H1 (cell line): ENCODE measurements around the gene ZFAND2B. TPM values are rescaled to one million over a fixed set of nuclear protein-coding genes. Genes with fewer than 3 reads are reported as not detected.

Experiments used
- CTCF ChIA-PET: fragments of 300-600 bp; sonication (Branson Sonifier 250); formaldehyde crosslinking; loops from one replicate; lab custom pipeline; 2021; ENCODE audit not compliant: partially characterized antibody; lab: Charles Lee
- POLR2A ChIA-PET: fragments of 300-600 bp; sonication (Branson Sonifier 250); formaldehyde crosslinking; loops from one replicate; lab custom pipeline; 2021; ENCODE audit warnings: inconsistent platforms; ENCODE audit not compliant: partially characterized antibody; lab: Charles Lee
- DNase-seq, 2 experiments: peaks; one replicate each; pipeline versions ENCODE4 v3.0.0 to v3.0.0-alpha.2; 2010 to 2022; ENCODE audit warnings: low spot score in 2 of 2, low read depth in 1 of 2, mixed read lengths in 1 of 2
- FAIRE-seq: peaks from 2 replicates; lab custom pipeline; 2011; peaks lifted over from hg19 to GRCh38; lab: Jason Lieb, UNC
- H2AFZ ChIP-seq: 2 replicates; pipeline ENCODE4 v1.8.1; 2012; ENCODE audit warnings: low read length, inconsistent platforms
- H2AK5ac ChIP-seq: 2 replicates; pipeline ENCODE4 v1.6.1; 2013; ENCODE audit warnings: low read depth, low read length
- H2BK120ac ChIP-seq: replicated peaks from 2 replicates; pipeline ENCODE3; 2013; ENCODE audit warnings: low read depth, low read length, inconsistent platforms
- H2BK12ac ChIP-seq: 2 replicates; pipeline ENCODE4 v1.6.1; 2013; ENCODE audit warnings: low read depth, low read length
- H2BK15ac ChIP-seq: 2 replicates; pipeline ENCODE4 v1.6.1; 2013; ENCODE audit warnings: low read length
- H2BK20ac ChIP-seq: 2 replicates; pipeline ENCODE4 v1.6.1; 2013; ENCODE audit warnings: low read length
- H2BK5ac ChIP-seq: 2 replicates; pipeline ENCODE4 v1.6.1; 2013; ENCODE audit warnings: low read depth, low read length
- H3K14ac ChIP-seq: 2 replicates; pipeline ENCODE4 v1.6.1; 2013; ENCODE audit warnings: inconsistent platforms; ENCODE audit not compliant: insufficient read length
- H3K18ac ChIP-seq: 2 replicates; pipeline ENCODE4 v1.6.1; 2013; ENCODE audit warnings: low read length; ENCODE audit errors: extremely low read depth
- H3K23ac ChIP-seq: 2 replicates; pipeline ENCODE4 v1.6.1; 2013; ENCODE audit warnings: inconsistent platforms; ENCODE audit not compliant: insufficient read length
- H3K23me2 ChIP-seq: 2 replicates; pipeline ENCODE4 v1.6.1; 2013; ENCODE audit warnings: low read depth, low read length
- H3K27ac ChIP-seq: 2 replicates; pipeline ENCODE4 v1.6.1; 2011; ENCODE audit warnings: low read depth, low read length, inconsistent platforms
- H3K27me3 ChIP-seq, 4 experiments: replicated peaks in 1 of 4; 1 replicate in 1 of 4; 2 replicates in 3 of 4; pipeline versions ENCODE4 v1.6.1 to v1.8.1; 2011 to 2013; ENCODE audit warnings: low read length in 3 of 4, mild to moderate bottlenecking in 3 of 4, inconsistent platforms in 2 of 4, mixed read lengths in 2 of 4, moderate library complexity in 1 of 4; ENCODE audit not compliant: control insufficient read depth in 3 of 4, insufficient read depth in 3 of 4; ENCODE audit errors: extremely low read depth in 1 of 4
- H3K36me3 ChIP-seq, 4 experiments: 2 replicates each; pipeline versions ENCODE4 v1.6.1 to v1.8.1; 2011 to 2013; ENCODE audit warnings: mild to moderate bottlenecking in 4 of 4, low read length in 3 of 4, moderate library complexity in 2 of 4, control low read depth in 1 of 4, inconsistent platforms in 1 of 4; ENCODE audit not compliant: insufficient read depth in 4 of 4, control insufficient read depth in 2 of 4
- H3K4ac ChIP-seq: replicated peaks from 2 replicates; pipeline ENCODE3; 2013; ENCODE audit warnings: low read length, low read depth, mixed read lengths, inconsistent platforms; ENCODE audit not compliant: insufficient read length
- H3K4me1 ChIP-seq, 4 experiments: replicated peaks in 1 of 4; 1 replicate in 1 of 4; 2 replicates in 3 of 4; pipeline versions ENCODE4 v1.6.1 to v1.8.1; 2011 to 2013; ENCODE audit warnings: low read length in 3 of 4, inconsistent platforms in 2 of 4, mixed read lengths in 1 of 4; ENCODE audit not compliant: insufficient read depth in 4 of 4, control insufficient read depth in 3 of 4
- H3K4me2 ChIP-seq, 2 experiments: 2 replicates each; pipeline versions ENCODE4 v1.6.1 to v1.8.1; 2011 to 2013; ENCODE audit warnings: low read depth in 2 of 2, low read length in 2 of 2, control low read depth in 1 of 2, inconsistent platforms in 1 of 2, mild to moderate bottlenecking in 1 of 2; ENCODE audit not compliant: insufficient read depth in 1 of 2
- H3K4me3 ChIP-seq, 4 experiments: fragments of 200-600, 300-600 bp in 1 of 4; sonication (generic), shearing (Covaris generic), sonication (Bioruptor Twin) in 1 of 4; 2 replicates each; pipeline versions ENCODE4 v1.5.1 to v1.8.1; 2011 to 2016; ENCODE audit warnings: low read length in 4 of 4, low read depth in 3 of 4, control low read depth in 2 of 4, inconsistent platforms in 2 of 4, mild to moderate bottlenecking in 2 of 4, mixed read lengths in 1 of 4, moderate library complexity in 1 of 4; ENCODE audit not compliant: insufficient read depth in 2 of 4; ENCODE audit errors: extremely low read depth in 1 of 4
- H3K56ac ChIP-seq: replicated peaks from 2 replicates; pipeline ENCODE3; 2013; ENCODE audit warnings: low read depth, mild to moderate bottlenecking, mixed read lengths, low read length, inconsistent platforms; ENCODE audit not compliant: insufficient read length
- H3K79me1 ChIP-seq: 2 replicates; pipeline ENCODE4 v1.6.1; 2013; ENCODE audit warnings: low read depth, low read length, control low read depth
- H3K79me2 ChIP-seq, 2 experiments: 2 replicates each; pipeline versions ENCODE4 v1.6.1 to v1.8.1; 2012 to 2013; ENCODE audit warnings: low read length in 2 of 2, mild to moderate bottlenecking in 2 of 2, inconsistent platforms in 1 of 2; ENCODE audit not compliant: insufficient read depth in 2 of 2, control insufficient read depth in 1 of 2
- H3K9ac ChIP-seq, 4 experiments: replicated peaks in 1 of 4; 1 replicate in 1 of 4; 2 replicates in 3 of 4; pipeline versions ENCODE4 v1.6.1 to v1.8.1; 2011 to 2013; ENCODE audit warnings: low read depth in 3 of 4, low read length in 3 of 4, control low read depth in 2 of 4, mild to moderate bottlenecking in 2 of 4, moderate library complexity in 2 of 4, inconsistent platforms in 1 of 4; ENCODE audit errors: extremely low read depth in 1 of 4
- H3K9me3 ChIP-seq, 2 experiments: 2 replicates each; pipeline versions ENCODE4 v1.6.1 to v1.8.1; 2012 to 2013; ENCODE audit warnings: mild to moderate bottlenecking in 2 of 2, moderate library complexity in 2 of 2, control low read depth in 1 of 2, inconsistent platforms in 1 of 2, low read depth in 1 of 2, low read length in 1 of 2, mixed read lengths in 1 of 2; ENCODE audit not compliant: insufficient read depth in 2 of 2
- H4K20me1 ChIP-seq, 2 experiments: replicated peaks in 1 of 2; 2 replicates each; pipeline versions ENCODE3 to v1.8.1; 2011 to 2013; ENCODE audit warnings: inconsistent platforms in 2 of 2, low read length in 2 of 2, mild to moderate bottlenecking in 1 of 2; ENCODE audit not compliant: insufficient read depth in 2 of 2, control insufficient read depth in 1 of 2
- H4K5ac ChIP-seq: 2 replicates; pipeline ENCODE4 v1.6.1; 2013; ENCODE audit warnings: low read length, low read depth, mixed read lengths, inconsistent platforms; ENCODE audit not compliant: insufficient read length
- H4K8ac ChIP-seq: 2 replicates; pipeline ENCODE4 v1.8.0; 2013; ENCODE audit warnings: mild to moderate bottlenecking, moderate library complexity, low read length, inconsistent platforms; ENCODE audit not compliant: insufficient read depth; ENCODE audit errors: extremely low read depth
- H4K91ac ChIP-seq: replicated peaks from 2 replicates; pipeline ENCODE3; 2013; ENCODE audit warnings: low read length, mixed read lengths, inconsistent platforms; ENCODE audit not compliant: insufficient read length
- CHD2 ChIP-seq: IDR thresholded peaks from 2 replicates; pipeline ENCODE4 v1.6.1; 2012; ENCODE audit warnings: low read length, improper control_type of control experiment
- GTF2F1 ChIP-seq: IDR thresholded peaks from 2 replicates; pipeline ENCODE4 v1.6.1; 2012; ENCODE audit warnings: low read depth, low read length, improper control_type of control experiment, borderline replicate concordance
- KDM4A ChIP-seq: IDR thresholded peaks from one replicate; pipeline ENCODE4 v1.7.1; 2012; ENCODE audit warnings: low read depth, mild to moderate bottlenecking, moderate library complexity, low read length, inconsistent platforms; ENCODE audit not compliant: severe bottlenecking
- POU5F1 ChIP-seq: IDR thresholded peaks from 2 replicates; pipeline ENCODE4 v1.6.1; 2011; ENCODE audit warnings: low read depth, mild to moderate bottlenecking, low read length, moderate library complexity
- SIX5 ChIP-seq: IDR thresholded peaks from 2 replicates; pipeline ENCODE4 v1.6.1; 2011; ENCODE audit warnings: mild to moderate bottlenecking, low read depth, low read length
- SP2 ChIP-seq: IDR thresholded peaks from 2 replicates; pipeline ENCODE4 v1.6.1; 2012; ENCODE audit warnings: mild to moderate bottlenecking, low read length, inconsistent platforms
- WGBS, 2 experiments: shearing (Covaris generic) in 1 of 2; methylation state at CpG; one replicate each; pipeline versions ENCODE4 v1.1.6 to v1.1.7; 2013 to 2015; ENCODE audit warnings: low lambda C conversion rate in 2 of 2, mixed read lengths in 2 of 2, inconsistent platforms in 1 of 2, low coverage in 1 of 2, missing lambda C conversion rate in 1 of 2; ENCODE audit not compliant: insufficient replicate concordance in 2 of 2, insufficient coverage in 1 of 2, insufficient read length in 1 of 2; ENCODE audit errors: extremely low coverage in 1 of 2, missing lambda C conversion rate in 1 of 2; 5-methylcytosine and 5-hydroxymethylcytosine counted together
- polyA plus RNA-seq, 7 experiments: library from polyadenylated mRNA; depleted of rRNA in 3 of 7; stranded (reverse) in 5 of 7; unstranded in 2 of 7; fragments of >200 nt in 5 of 7; fragments of 200-250 nt in 2 of 7; gene quantifications; 1 replicate in 5 of 7; 2 replicates in 1 of 7; 4 replicates in 1 of 7; pipeline versions ENCODE4 v1.2.1 to v1.2.3, GENCODE V29; 2011 to 2013; ENCODE audit warnings: missing spikeins in 2 of 7, mixed read lengths in 2 of 7
- total RNA-seq: library from RNA; stranded (reverse); fragmentation: NEBNext Ultra II Directional; extraction: Animal tissue kit (Norgen Biotek cat#: 25700); gene quantifications from 2 replicates; pipeline ENCODE4 v1.2.1, GENCODE V29; 2021

Gene ZFAND2B
- total and polyA plus RNA-seq, 2 of the 8 experiments (the other 6 are each of a cell fraction or from before 2014, with no cell fraction given), result 16.0 to 17.9 TPM

GRCh38 chr2:219213486-219214071 is 7.0 kb downstream of the ZFAND2B start:
- ChIA-PET CTCF (interaction anchor here (0.6 to 1.8 kb wide), 4 partner anchors 31 to 413 kb away, joined by 3 to 4 read pairs (median 4); no protein-coding TSS in a partner anchor), POLR2A (interaction anchor here (0.6 to 1.5 kb wide), 6 partner anchors 16 to 51 kb away, joined by 3 to 7 read pairs (median 3); partner anchors contain the start of genes ANKZF1, ATG9A, GLB1L and STK16)
- no peak overlapping the region for H4K5ac ChIP-seq
- H3K4me2 ChIP-seq, result no peak overlapping the region
- H3K9me3 ChIP-seq, result no peaks in the 10 kb centered on the region
- no peak overlapping the region for H2BK15ac ChIP-seq
- no peaks in the 10 kb centered on the region for H3K79me2 ChIP-seq
- no peaks in the 10 kb centered on the region for H3K27me3 ChIP-seq
- no peak overlapping the region for H2BK120ac ChIP-seq
- no peak overlapping the region for H2BK12ac ChIP-seq
- no peak overlapping the region for H3K56ac ChIP-seq
- H3K4me3 ChIP-seq, result no peak overlapping the region
- no peak for DNase-seq
- H2AFZ ChIP-seq, result no peak overlapping the region
- no peak overlapping the region for H4K91ac ChIP-seq
- no peak overlapping the region for H4K8ac ChIP-seq
- peaks cover 14 to 57% (median 29%) of the 10 kb centered on the region in 4 experiments for H3K36me3 ChIP-seq
- peaks cover 0 to 2% of the 10 kb centered on the region in 2 experiments for H4K20me1 ChIP-seq
- H3K4ac ChIP-seq, result no peak overlapping the region
- no peak overlapping the region for H3K18ac ChIP-seq
- H3K14ac ChIP-seq, result no peak overlapping the region
- H3K79me1 ChIP-seq, result no peaks in the 10 kb centered on the region
- no peak overlapping the region for H2BK5ac ChIP-seq
- peaks cover 0 to 2% (median 0%) of the 10 kb centered on the region in 4 experiments; a peak in 2 of 7 replicates for H3K4me1 ChIP-seq
- no peak overlapping the region for H2AK5ac ChIP-seq
- no peak overlapping the region for H2BK20ac ChIP-seq
- peaks cover 7% of the 10 kb centered on the region for H3K23me2 ChIP-seq
- no peak overlapping the region for H3K9ac ChIP-seq
- H3K23ac ChIP-seq, result no peak overlapping the region
- WGBS, 2 experiments, result 89% methylated on average over 10 of the region's 10 CpGs; no CpG with 5 or more reads in 1 of the 2 experiments
- no peak for FAIRE-seq
- H3K27ac ChIP-seq, result no peak overlapping the region
- TF ChIP-seq CHD2 (no peak), GTF2F1 (no peak), SIX5 (no peak), POU5F1 (no peak), SP2 (no peak), KDM4A (no peak)
